Measurements from ENCODE around the gene MLLT10. TPM values are rescaled to one million over a fixed set of nuclear protein-coding genes. Genes with fewer than 3 reads are reported as not detected.

Gene MLLT10
- total RNA-seq, 1 experiment from 2014 or later, result 72.3 TPM

- no peaks in the 10 kb centered on the region for H3K27me3 Mint-ChIP-seq (ENCODE audit: low read depth)
- WGBS (ENCODE audit: extremely low coverage, insufficient read length, low lambda C conversion rate), result no CpG with 5 or more reads among the region's 9 CpGs
- H3K36me3 Mint-ChIP-seq (ENCODE audit: insufficient read depth in 1 of 3, low read depth in 3 of 3), result peaks cover 13 to 69% (median 59%) of the 10 kb centered on the region in 3 experiments
- no peak overlapping the region for H3K18ac ChIP-seq (ENCODE audit: insufficient read length, low read depth, low read length)
- H3K23ac ChIP-seq (ENCODE audit: insufficient read length, low read depth, low read length), result no peak overlapping the region
- H2AFZ ChIP-seq (ENCODE audit: low read length), result no peak overlapping the region
- H3K27ac Mint-ChIP-seq, result peak overlapping the region; percentile 37 to 44 (median 40); a peak in 2 of 7 replicates
- no peak overlapping the region for H2BK12ac ChIP-seq (ENCODE audit: insufficient read length, low read depth, low read length)
- no peak overlapping the region for H3K4me2 ChIP-seq (ENCODE audit: insufficient read depth, insufficient read length, low read length)
- H3K4me1 ChIP-seq (ENCODE audit: insufficient read depth, low read length), result no peaks in the 10 kb centered on the region
- no peaks in the 10 kb centered on the region for H4K20me1 ChIP-seq (ENCODE audit: control insufficient read depth, insufficient read depth, insufficient read length)
- H3K27ac ChIP-seq (ENCODE audit: insufficient read length, low read depth, low read length), result no peak overlapping the region
- no peaks in the 10 kb centered on the region for H3K9me3 ChIP-seq (ENCODE audit: control insufficient read depth, low read depth, low read length)
- H3K9ac ChIP-seq (ENCODE audit: extremely low read depth, insufficient read length, low read length), result no peak overlapping the region
- no peak overlapping the region for H2AK5ac ChIP-seq (ENCODE audit: insufficient read length, low read length)
- H3K14ac ChIP-seq (ENCODE audit: insufficient read depth, low read length), result no peak overlapping the region
- no peak overlapping the region for H4K8ac ChIP-seq (replicated peaks; ENCODE audit: insufficient read length, low read depth, low read length)
- no peak for TF ChIP-seq CTCF (conservative IDR thresholded peaks at IDR 0.05)
- H4K91ac ChIP-seq (ENCODE audit: insufficient read length, low read depth, low read length), result no peak overlapping the region
- H3K4ac ChIP-seq (ENCODE audit: low read depth, low read length), result no peak overlapping the region
- no peaks in the 10 kb centered on the region for H3K23me2 ChIP-seq (ENCODE audit: insufficient read length, low read depth, low read length, poor library complexity, severe bottlenecking)
- no peak for DNase-seq
- no peak overlapping the region for H2BK5ac ChIP-seq (ENCODE audit: insufficient read length, low read length)
- peaks cover 3% of the 10 kb centered on the region for H3K79me1 ChIP-seq (ENCODE audit: insufficient read depth, low read depth, low read length, poor library complexity, severe bottlenecking)
- H3K27me3 ChIP-seq (ENCODE audit: insufficient read depth, low read length), result no peaks in the 10 kb centered on the region
- H3T11ph ChIP-seq (ENCODE audit: low read length), result no peak overlapping the region
- no peak overlapping the region for H3K56ac ChIP-seq (ENCODE audit: insufficient read length, low read depth, low read length)
- no peak overlapping the region for H3K4me3 Mint-ChIP-seq
- peaks cover 2% of the 10 kb centered on the region; the same call in 1 of the 2 replicates for H3K79me2 ChIP-seq (ENCODE audit: insufficient read depth, low read length)
- no peak overlapping the region for H2BK20ac ChIP-seq (ENCODE audit: low read depth, low read length, poor library complexity, severe bottlenecking)
- no peak overlapping the region for H2BK120ac ChIP-seq (ENCODE audit: low read depth, low read length, poor library complexity, severe bottlenecking)
- peaks cover 0 to 3% of the 10 kb centered on the region in 2 experiments; a peak in 2 of 5 replicates for H3K9me3 Mint-ChIP-seq
- peaks cover 3 to 6% of the 10 kb centered on the region in 2 experiments; a peak in 3 of 4 replicates for H3K4me1 Mint-ChIP-seq
- no peak overlapping the region for H2BK15ac ChIP-seq (ENCODE audit: low read depth, low read length)
- no peak overlapping the region for H4K5ac ChIP-seq (ENCODE audit: insufficient read length, low read depth, low read length)
These were observed 51.0 kb downstream of the MLLT10 start for GRCh38 chr10:21584834-21585530.
